HFF-Myc (cell line): ENCODE results near the gene EPHA4.

Experiments used
- DNase-seq: peaks from one replicate; pipeline ENCODE4 v3.0.0-alpha.2; 2011; ENCODE audit warnings: low read depth; ENCODE audit errors: extremely low read depth
- H3K4me3 ChIP-seq: replicated peaks from 2 replicates; pipeline ENCODE4 v1.5.1; 2011; ENCODE audit warnings: low read depth, mild to moderate bottlenecking, control low read depth, low read length
- TF ChIP-seq, protein P1 (sequence below): IDR thresholded peaks from 2 replicates; pipeline ENCODE4 v1.5.1; 2012; ENCODE audit warnings: mild to moderate bottlenecking, low read depth, low read length, control low read depth; ENCODE audit errors: missing control alignments

EPHA4 gene

GRCh38 chr2:221610255-221610654, 38.2 kb upstream of the EPHA4 start:
- H3K4me3 ChIP-seq = no peak overlapping the region
- no peak for DNase-seq
- TF ChIP-seq, protein P1, sequence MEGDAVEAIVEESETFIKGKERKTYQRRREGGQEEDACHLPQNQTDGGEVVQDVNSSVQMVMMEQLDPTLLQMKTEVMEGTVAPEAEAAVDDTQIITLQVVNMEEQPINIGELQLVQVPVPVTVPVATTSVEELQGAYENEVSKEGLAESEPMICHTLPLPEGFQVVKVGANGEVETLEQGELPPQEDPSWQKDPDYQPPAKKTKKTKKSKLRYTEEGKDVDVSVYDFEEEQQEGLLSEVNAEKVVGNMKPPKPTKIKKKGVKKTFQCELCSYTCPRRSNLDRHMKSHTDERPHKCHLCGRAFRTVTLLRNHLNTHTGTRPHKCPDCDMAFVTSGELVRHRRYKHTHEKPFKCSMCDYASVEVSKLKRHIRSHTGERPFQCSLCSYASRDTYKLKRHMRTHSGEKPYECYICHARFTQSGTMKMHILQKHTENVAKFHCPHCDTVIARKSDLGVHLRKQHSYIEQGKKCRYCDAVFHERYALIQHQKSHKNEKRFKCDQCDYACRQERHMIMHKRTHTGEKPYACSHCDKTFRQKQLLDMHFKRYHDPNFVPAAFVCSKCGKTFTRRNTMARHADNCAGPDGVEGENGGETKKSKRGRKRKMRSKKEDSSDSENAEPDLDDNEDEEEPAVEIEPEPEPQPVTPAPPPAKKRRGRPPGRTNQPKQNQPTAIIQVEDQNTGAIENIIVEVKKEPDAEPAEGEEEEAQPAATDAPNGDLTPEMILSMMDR = no peak

- no peak overlapping the region for H3K4me3 ChIP-seq
- no peak for DNase-seq
- TF ChIP-seq, protein P1 = no peak
Observed at GRCh38 chr2:221608442-221608841, 36.3 kb upstream of the EPHA4 start.

- no peak for DNase-seq
- H3K4me3 ChIP-seq = no peak overlapping the region
- TF ChIP-seq, protein P1 = no peak
Observed at GRCh38 chr2:221606424-221606823, 34.3 kb upstream of the EPHA4 start.

DNA sequence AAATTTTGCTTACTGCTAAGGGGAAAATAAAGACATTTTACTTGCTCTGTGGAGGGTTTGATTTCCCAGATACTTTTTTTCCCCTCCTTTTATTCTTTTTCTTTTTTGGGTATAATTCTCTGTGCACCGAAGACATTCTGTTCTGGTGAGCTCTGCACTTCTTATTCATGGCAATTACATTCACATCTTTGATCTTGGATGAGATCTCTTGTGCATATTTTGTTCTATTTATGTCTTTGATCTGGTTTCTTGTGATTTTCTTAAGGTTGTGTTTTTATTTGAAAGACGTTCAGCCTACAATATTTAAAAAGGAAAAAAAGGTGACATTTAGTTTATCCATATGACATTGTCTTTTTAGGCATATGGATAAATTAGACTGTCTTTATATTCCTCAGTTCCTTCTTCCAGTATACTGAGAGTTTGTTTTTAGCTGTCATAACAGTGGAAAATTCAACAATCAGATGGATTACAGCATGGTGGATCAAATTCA, 33.7 kb upstream of the EPHA4 start:
- no peak for DNase-seq
- no peak overlapping the region for H3K4me3 ChIP-seq
- TF ChIP-seq, protein P1 = no peak

DNA sequence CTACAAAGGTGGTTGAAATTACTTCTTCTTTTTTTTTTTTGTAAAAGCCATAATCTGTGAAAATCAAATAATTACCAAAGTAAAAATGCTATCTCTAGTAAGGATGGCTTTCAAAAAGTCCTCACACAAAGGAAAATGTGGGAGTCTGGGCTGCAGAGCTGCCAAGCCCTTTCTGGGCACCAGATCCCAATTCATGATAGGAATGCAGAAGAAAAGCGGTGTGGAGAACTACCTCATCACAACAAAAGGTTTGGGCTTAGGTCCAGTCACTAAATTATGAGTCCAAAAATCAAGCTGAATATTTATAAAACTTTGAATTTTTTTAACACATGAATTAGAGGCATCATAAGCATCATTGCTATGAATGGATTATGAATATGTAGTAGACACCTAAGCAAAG, 30.8 kb upstream of the EPHA4 start:
- no peak overlapping the region for H3K4me3 ChIP-seq
- TF ChIP-seq, protein P1 = no peak
- DNase-seq = no peak

GRCh38 chr2:221601376-221601775, 29.3 kb upstream of the EPHA4 start:
- H3K4me3 ChIP-seq = no peak overlapping the region
- TF ChIP-seq, protein P1 = no peak
- no peak for DNase-seq

DNA sequence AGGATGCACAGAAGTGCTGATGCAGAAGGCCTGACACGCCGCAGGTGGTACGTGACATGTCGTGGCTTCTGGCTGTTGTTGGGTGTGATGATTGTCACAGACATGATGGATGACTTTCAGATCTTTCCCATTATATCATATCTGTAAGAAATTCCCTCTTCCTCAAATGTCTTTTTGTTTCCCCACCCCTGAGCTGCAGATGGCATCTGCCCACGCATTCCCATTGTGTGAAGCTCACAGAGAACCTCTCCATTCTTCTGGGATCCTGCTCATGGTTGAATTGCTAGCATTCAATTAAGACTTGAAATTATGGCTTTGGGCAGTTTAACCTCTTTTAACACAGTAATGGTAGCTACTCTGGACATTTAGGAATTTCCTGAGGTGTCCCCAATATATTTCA, 28.3 kb upstream of the EPHA4 start:
- TF ChIP-seq, protein P1 = no peak
- no peak for DNase-seq
- H3K4me3 ChIP-seq = no peak overlapping the region
